Measurements from ENCODE around the gene SSBP3. TPM values are rescaled to one million over a fixed set of nuclear protein-coding genes. Genes with fewer than 3 reads are reported as not detected.

Gene SSBP3
- total RNA-seq, 1 experiment from 2014 or later, result 37.5 TPM

DNA sequence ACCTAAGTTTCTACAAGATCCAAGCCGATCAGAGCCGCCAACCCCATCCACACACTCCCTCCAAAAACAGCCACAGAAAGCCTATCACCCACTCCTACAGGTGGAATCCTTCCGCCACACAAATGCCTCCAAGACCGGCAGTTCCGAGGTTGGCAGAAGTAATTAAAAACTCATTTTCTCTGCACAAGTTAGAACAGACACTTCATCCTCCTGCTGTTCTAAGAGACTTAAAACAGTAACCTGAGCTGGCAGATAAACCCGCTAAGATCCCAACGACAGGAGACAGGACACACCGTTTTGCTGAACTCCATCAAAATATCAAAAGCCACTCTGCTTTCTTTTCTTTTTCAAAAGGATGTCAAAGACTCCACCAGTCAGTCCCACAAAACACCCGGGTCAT is 2.8 kb downstream of the SSBP3 start:
- no peak overlapping the region for H3K27ac ChIP-seq (ENCODE audit: low read depth, low read length)
- ChIA-PET POLR2A (no interaction called here), CTCF (no interaction called here), RAD21 (ENCODE audit: low non-redundant PET in 1 of 2, low total read pairs in 2 of 2, uncharacterized antibody in 2 of 2, unreplicated experiment in 2 of 2) (interaction anchor here in 1 of 2 experiments (0.6 kb wide), 1 partner anchor 203 kb away, joined by 4 read pairs; the partner anchor contains the start of genes CYB5RL and MRPL37)
- peaks cover 12 to 30% of the 10 kb centered on the region in 2 experiments; a peak in 3 of 4 replicates for H3K36me3 ChIP-seq (ENCODE audit: control insufficient read depth in 1 of 2, insufficient read depth in 2 of 2, low read length in 2 of 2)
- no peaks in the 10 kb centered on the region for H3K79me2 ChIP-seq (ENCODE audit: insufficient read depth, low read length)
- no peak for TF ChIP-seq SP1 (IDR thresholded peaks at IDR 0.05; ENCODE audit: low read depth)
- no peak for TF ChIP-seq CEBPB (IDR thresholded peaks at IDR 0.05; ENCODE audit: low read depth)
- TF ChIP-seq CBX3 (IDR thresholded peaks at IDR 0.05; ENCODE audit: low read depth), result no peak
- no peak for TF ChIP-seq POLR2AphosphoS5 (IDR thresholded peaks at IDR 0.05; ENCODE audit: low read depth, low read length)
- TF ChIP-seq, protein P1, sequence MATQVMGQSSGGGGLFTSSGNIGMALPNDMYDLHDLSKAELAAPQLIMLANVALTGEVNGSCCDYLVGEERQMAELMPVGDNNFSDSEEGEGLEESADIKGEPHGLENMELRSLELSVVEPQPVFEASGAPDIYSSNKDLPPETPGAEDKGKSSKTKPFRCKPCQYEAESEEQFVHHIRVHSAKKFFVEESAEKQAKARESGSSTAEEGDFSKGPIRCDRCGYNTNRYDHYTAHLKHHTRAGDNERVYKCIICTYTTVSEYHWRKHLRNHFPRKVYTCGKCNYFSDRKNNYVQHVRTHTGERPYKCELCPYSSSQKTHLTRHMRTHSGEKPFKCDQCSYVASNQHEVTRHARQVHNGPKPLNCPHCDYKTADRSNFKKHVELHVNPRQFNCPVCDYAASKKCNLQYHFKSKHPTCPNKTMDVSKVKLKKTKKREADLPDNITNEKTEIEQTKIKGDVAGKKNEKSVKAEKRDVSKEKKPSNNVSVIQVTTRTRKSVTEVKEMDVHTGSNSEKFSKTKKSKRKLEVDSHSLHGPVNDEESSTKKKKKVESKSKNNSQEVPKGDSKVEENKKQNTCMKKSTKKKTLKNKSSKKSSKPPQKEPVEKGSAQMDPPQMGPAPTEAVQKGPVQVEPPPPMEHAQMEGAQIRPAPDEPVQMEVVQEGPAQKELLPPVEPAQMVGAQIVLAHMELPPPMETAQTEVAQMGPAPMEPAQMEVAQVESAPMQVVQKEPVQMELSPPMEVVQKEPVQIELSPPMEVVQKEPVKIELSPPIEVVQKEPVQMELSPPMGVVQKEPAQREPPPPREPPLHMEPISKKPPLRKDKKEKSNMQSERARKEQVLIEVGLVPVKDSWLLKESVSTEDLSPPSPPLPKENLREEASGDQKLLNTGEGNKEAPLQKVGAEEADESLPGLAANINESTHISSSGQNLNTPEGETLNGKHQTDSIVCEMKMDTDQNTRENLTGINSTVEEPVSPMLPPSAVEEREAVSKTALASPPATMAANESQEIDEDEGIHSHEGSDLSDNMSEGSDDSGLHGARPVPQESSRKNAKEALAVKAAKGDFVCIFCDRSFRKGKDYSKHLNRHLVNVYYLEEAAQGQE (IDR thresholded peaks at IDR 0.05; ENCODE audit: low read depth), result no peak
- H3K4me2 ChIP-seq (ENCODE audit: low read length), result no peak overlapping the region
- intact Hi-C loops (cut with micrococcal nuclease), result loop anchor here (10.0 kb wide), 1 partner anchor 199 kb away; the partner anchor contains the start of genes CYB5RL and MRPL37
- DNase-seq (ENCODE audit: low read depth, low spot score) (no peak), ATAC-seq (no peak)
- H4K20me1 ChIP-seq (ENCODE audit: insufficient read depth), result no peaks in the 10 kb centered on the region
- no peak overlapping the region for H3K9ac ChIP-seq (ENCODE audit: low read length)
- BruUV-seq (replicated peaks), result no TSS peak
- H3K9me2 ChIP-seq (ENCODE audit: insufficient read depth), result no peaks in the 10 kb centered on the region
- no peak overlapping the region for H2AFZ ChIP-seq (ENCODE audit: low read depth, low read length, poor library complexity, severe bottlenecking)
- no peaks in the 10 kb centered on the region for H3K9me3 ChIP-seq (ENCODE audit: control insufficient read depth in 1 of 2, insufficient read depth in 1 of 2, low read depth in 1 of 2, low read length in 2 of 2)
- peaks cover 12 to 24% of the 10 kb centered on the region in 2 experiments for H3K4me1 ChIP-seq (ENCODE audit: control insufficient read depth in 1 of 2, insufficient read depth in 2 of 2, low read length in 2 of 2)
- no peak overlapping the region for H3K4me3 ChIP-seq (replicated peaks in 1 of 2; ENCODE audit: low read depth in 1 of 2, low read length in 2 of 2)
- no peaks in the 10 kb centered on the region for H3K27me3 ChIP-seq (ENCODE audit: insufficient read depth, low read length)

DNA sequence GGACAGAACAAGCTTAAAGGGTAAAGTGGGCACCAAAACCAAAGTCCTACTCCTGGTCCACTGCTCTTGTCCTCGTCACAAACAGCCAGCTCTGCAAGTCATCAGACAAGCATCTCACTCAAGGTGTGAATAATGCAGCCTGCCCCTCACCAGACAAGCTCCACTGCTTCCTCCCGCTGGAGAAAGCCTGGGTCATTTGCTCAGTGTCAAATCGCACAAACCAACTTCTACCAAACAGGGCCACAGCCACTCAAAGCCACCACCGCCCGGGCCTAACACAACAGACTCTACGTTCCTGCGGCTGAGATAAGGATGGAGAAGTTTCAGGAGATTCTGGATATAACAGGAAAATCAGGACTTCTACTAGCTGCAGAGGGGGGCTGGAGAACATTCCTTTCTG is 3.3 kb downstream of the SSBP3 start:
- intact Hi-C loops (cut with micrococcal nuclease), result loop anchor here (10.0 kb wide), 1 partner anchor 198 kb away; the partner anchor contains the start of genes CYB5RL and MRPL37
- no peak for TF ChIP-seq EZH2 (IDR thresholded peaks at IDR 0.05)
- TF ChIP-seq EZH2phosphoT487 (IDR thresholded peaks at IDR 0.05; ENCODE audit: borderline replicate concordance), result no peak
- no peak for TF ChIP-seq ZBTB33 (IDR thresholded peaks at IDR 0.05; ENCODE audit: extremely low read depth, insufficient replicate concordance, low read length)
- TF ChIP-seq SP1 (IDR thresholded peaks at IDR 0.05; ENCODE audit: low read depth), result no peak
- TF ChIP-seq ZFX (IDR thresholded peaks at IDR 0.05), result no peak
- TF ChIP-seq JUND (IDR thresholded peaks at IDR 0.05), result no peak
- TF ChIP-seq SIN3A (IDR thresholded peaks at IDR 0.05; ENCODE audit: low read depth), result no peak
- TF ChIP-seq POLR2A (IDR thresholded peaks at IDR 0.05; ENCODE audit: borderline replicate concordance, extremely low read depth, insufficient read depth, insufficient read length), result no peak
- no peak for TF ChIP-seq YY1 (IDR thresholded peaks at IDR 0.05; ENCODE audit: extremely low read depth, insufficient replicate concordance, low read depth, low read length)

More for the DNA sequence above, 3.3 kb downstream of the SSBP3 start:
- H3K9me2 ChIP-seq (ENCODE audit: insufficient read depth), result no peaks in the 10 kb centered on the region
- RAD21 ChIA-PET (ENCODE audit: low non-redundant PET in 1 of 2, low total read pairs in 2 of 2, uncharacterized antibody in 2 of 2, unreplicated experiment in 2 of 2), result interaction anchor here in 1 of 2 experiments (0.6 kb wide), 1 partner anchor 203 kb away, joined by 4 read pairs; the partner anchor contains the start of genes CYB5RL and MRPL37
- no peaks in the 10 kb centered on the region for H3K79me2 ChIP-seq (ENCODE audit: insufficient read depth, low read length)
- peaks cover 12 to 30% of the 10 kb centered on the region in 2 experiments; a peak in 3 of 4 replicates for H3K36me3 ChIP-seq (ENCODE audit: control insufficient read depth in 1 of 2, insufficient read depth in 2 of 2, low read length in 2 of 2)
- H3K27me3 ChIP-seq (ENCODE audit: insufficient read depth, low read length), result no peaks in the 10 kb centered on the region
- CTCF ChIA-PET, result no interaction called here
- BruUV-seq (replicated peaks), result no TSS peak
- no peak overlapping the region for H3K9ac ChIP-seq (ENCODE audit: low read length)
- H3K27ac ChIP-seq (ENCODE audit: low read depth, low read length), result no peak overlapping the region
- H2AFZ ChIP-seq (ENCODE audit: low read depth, low read length, poor library complexity, severe bottlenecking), result no peak overlapping the region
- DNase-seq (ENCODE audit: low read depth, low spot score), result no peak
- H4K20me1 ChIP-seq (ENCODE audit: insufficient read depth), result no peaks in the 10 kb centered on the region
- ATAC-seq, result no peak
- no peak overlapping the region for H3K4me3 ChIP-seq (replicated peaks in 1 of 2; ENCODE audit: low read depth in 1 of 2, low read length in 2 of 2)
- POLR2A ChIA-PET, result no interaction called here
- H3K4me2 ChIP-seq (ENCODE audit: low read length), result no peak overlapping the region
- H3K4me1 ChIP-seq (ENCODE audit: control insufficient read depth in 1 of 2, insufficient read depth in 2 of 2, low read length in 2 of 2), result peaks cover 7 to 19% of the 10 kb centered on the region in 2 experiments
- no peaks in the 10 kb centered on the region for H3K9me3 ChIP-seq (ENCODE audit: control insufficient read depth in 1 of 2, insufficient read depth in 1 of 2, low read depth in 1 of 2, low read length in 2 of 2)
